Fibroblast of mammary gland (primary cell): ENCODE results near the gene PRR35.

ENCODE experiments used
- DNase-seq: peaks from one replicate; pipeline ENCODE4 v3.0.0-alpha.2; 2010; ENCODE audit warnings: low read depth
- H3K4me3 ChIP-seq: 2 replicates; pipeline ENCODE4 v1.5.1; 2011; ENCODE audit warnings: low read depth, mild to moderate bottlenecking, low read length, moderate library complexity; ENCODE audit not compliant: control insufficient read depth
- TF ChIP-seq, protein P1 (sequence below): conservative IDR thresholded peaks from 2 replicates; pipeline ENCODE4 v1.5.1; 2011; ENCODE audit warnings: low read depth, low read length, inconsistent platforms; ENCODE audit not compliant: control insufficient read depth, insufficient read depth

Gene PRR35

DNA sequence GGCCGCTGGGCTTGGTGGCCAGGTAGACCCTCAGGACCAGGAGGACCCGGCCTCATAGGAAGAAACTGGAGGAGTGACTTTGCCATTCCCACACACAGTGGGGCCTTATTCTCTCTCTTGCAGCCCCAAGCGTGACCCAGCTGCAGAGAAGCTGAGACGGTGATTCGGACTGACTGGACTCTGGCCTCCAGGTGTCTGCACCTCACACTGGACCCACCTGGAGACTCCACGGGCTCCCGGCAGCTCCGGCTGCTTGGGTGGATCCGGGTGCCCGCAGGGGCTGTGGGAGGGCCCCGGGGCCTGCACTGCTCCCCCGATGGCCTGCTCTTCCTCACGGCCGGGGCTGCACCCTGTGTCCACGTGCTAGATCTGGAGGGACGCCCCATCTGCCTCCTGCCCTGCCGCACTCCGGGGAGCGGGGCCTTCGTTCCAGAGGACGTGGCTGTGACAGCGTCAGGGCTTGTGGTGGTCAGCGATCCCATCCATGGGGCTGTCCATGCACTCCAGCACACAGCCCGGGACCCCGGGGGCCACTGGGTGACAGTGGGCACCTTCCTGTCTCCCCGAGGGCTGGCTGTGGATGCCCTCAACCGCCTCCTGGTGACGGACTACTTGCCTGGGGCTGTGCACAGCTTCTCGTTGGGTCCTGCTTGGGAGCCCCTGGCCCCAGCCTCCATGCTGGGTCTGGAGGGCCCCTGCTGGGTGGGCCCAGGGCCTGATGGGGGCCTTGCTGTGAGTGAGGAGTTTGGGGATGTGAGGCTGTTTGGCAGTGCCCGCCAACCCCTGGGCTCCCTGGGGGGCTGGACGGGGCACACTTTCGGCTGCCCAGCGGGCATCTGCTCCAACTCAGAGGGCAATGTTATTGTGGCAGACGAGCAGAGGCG lies 7.4 kb downstream of the PRR35 start:
- H3K4me3 ChIP-seq: no peak overlapping the region
- no peak for DNase-seq
- TF ChIP-seq, protein P1, sequence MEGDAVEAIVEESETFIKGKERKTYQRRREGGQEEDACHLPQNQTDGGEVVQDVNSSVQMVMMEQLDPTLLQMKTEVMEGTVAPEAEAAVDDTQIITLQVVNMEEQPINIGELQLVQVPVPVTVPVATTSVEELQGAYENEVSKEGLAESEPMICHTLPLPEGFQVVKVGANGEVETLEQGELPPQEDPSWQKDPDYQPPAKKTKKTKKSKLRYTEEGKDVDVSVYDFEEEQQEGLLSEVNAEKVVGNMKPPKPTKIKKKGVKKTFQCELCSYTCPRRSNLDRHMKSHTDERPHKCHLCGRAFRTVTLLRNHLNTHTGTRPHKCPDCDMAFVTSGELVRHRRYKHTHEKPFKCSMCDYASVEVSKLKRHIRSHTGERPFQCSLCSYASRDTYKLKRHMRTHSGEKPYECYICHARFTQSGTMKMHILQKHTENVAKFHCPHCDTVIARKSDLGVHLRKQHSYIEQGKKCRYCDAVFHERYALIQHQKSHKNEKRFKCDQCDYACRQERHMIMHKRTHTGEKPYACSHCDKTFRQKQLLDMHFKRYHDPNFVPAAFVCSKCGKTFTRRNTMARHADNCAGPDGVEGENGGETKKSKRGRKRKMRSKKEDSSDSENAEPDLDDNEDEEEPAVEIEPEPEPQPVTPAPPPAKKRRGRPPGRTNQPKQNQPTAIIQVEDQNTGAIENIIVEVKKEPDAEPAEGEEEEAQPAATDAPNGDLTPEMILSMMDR: no peak

DNA sequence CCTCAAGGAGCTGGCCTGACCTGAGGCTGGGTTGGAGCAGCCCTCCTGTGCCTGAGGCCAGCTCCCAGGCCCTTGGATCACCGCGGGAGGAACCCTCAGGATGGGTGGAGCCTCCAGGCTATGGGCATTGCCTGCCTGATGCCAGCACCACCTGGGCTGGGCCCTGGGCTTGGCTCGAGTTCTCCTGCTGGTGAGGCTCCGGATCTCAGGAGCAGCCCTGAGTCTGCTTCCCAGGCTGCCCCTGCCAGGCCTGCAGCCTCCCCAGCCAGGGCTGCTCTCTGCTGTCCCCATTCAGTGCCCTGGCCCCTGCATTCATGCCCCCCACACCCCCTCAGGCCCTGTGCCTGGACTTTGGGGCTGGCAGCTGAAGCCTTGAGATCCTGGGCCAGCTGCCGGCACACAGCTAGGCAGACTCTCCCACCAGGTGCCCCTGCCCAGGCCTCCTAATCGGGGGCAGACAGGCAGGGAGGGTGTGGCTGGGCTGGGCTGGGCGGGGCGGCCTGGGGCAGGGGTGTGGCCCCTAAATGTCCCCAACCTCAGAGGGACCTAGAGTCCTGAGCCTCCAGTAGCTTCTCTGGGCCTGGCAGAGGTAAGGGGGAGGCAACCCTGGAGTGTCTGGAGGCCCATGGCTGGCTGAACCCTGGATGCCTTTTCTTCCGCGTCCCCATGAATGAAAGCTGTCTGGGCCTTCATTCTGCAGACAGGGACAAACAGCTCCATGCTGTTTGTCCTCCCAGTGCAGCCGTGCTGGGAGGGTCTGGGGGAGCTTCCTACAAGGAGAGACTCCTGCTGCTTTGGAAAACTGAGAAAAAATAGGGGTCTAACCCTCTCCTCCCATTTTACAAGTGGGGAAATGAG lies 8.4 kb downstream of the PRR35 start:
- DNase-seq: no peak
- H3K4me3 ChIP-seq: peak overlapping the region; percentile 49

DNA sequence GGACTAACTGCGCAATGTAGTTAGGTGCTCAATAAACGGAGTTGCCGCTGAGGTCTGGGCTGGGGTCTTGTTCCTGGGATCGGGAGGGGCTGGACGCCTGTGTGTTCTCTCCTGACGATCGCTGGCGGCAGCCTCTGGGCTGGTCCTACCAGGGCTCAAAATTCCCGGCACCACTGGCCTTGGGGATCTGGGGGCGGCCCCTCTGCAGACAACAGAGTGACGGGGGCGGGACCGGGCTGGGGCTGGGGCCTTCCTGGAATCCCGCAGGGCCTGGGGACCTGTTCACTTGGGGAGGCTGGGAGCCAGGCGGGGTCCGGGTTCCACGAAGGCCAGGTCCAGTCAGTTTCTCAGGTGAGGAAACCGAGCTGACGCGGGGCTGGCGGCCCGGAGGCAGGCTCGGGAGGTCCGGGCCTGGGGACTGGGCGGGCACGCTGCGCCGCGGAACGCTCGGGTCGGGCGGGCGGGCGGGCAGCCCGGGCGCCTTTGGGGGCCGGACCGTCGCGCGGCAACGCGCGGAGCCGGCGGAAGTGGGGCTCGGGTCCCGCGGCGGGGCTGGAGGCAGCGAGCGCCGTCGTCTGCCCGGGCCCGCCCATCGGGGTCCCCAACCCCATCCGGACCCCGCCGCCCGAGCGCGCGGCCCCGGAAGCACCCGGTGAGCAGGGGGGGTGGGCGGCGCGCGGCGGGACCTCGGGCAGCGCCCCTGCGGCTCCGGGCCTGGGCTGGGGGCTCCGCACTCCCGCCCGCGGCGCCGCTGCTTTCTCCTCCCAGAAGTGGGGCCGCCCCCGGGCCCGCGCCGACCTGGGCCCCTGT lies 9.5 kb downstream of the PRR35 start, which contains the start of gene PIGQ:
Gene PIGQ (plus strand): TSS at position 524 of the 810 bp plus-strand sequence. CDS start 4,107 bp downstream, outside the sequence.
- TF ChIP-seq, protein P1: no peak
- peak within 1 kb of the TSS; percentile 71 for H3K4me3 ChIP-seq
- DNase-seq: peak; percentile 44

More for the DNA sequence above, 8.4 kb downstream of the PRR35 start:
- TF ChIP-seq, protein P1: no peak

DNA sequence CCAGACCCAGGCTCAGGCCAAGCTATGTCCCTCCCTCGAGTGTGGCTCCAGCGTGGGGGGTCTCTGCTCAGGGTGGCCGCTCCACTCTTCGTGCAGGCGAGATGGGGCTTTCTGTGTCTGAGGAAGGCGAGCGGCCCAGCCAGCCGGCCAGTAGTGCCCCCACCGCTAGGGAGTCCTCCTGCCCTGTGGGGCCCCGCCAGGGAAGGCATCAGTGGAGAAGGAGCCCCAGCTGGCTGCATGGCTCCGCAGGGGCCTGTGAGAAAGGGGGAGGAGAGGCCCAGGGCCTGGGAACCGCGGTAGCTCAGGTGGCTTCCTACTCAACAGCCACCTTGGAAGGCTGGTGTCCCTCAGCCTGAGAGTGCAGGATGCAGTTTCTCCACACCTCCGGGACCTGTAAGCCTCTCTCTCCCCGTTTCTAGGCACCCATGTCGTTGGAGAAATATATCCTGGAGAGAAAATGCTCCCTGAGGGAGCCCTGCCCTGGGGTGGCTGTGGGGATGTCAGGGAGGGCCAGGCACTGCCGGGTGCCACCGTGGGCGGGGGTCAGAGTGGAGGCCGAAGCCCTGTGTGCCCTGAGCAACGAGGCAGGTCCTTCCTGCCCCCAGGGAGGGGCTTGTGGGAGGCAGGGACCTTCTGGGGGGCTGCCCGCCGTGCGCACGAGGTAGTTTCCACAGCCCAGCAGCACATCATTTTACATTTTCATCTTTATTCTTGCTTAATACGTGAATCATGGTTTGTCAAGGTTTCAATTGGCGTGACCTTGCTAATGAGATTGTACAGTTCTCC lies 12.9 kb downstream of the PRR35 start:
- no peak for DNase-seq
- H3K4me3 ChIP-seq: no peak overlapping the region
- TF ChIP-seq, protein P1: no peak

DNA sequence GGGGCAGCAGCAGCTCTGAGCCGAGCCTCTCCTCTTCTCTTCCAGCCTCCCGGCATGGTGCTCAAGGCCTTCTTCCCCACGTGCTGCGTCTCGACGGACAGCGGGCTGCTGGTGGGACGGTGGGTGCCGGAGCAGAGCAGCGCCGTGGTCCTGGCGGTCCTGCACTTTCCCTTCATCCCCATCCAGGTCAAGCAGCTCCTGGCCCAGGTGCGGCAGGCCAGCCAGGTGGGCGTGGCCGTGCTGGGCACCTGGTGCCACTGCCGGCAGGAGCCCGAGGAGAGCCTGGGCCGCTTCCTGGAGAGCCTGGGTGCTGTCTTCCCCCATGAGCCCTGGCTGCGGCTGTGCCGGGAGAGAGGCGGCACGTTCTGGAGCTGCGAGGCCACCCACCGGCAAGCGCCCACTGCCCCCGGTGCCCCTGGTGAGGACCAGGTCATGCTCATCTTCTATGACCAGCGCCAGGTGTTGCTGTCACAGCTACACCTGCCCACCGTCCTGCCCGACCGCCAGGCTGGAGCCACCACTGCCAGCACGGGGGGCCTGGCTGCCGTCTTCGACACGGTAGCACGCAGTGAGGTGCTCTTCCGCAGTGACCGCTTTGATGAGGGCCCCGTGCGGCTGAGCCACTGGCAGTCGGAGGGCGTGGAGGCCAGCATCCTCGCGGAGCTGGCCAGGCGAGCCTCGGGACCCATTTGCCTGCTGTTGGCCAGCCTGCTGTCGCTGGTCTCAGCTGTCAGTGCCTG lies 14.0 kb downstream of the PRR35 start:
- H3K4me3 ChIP-seq: no peak overlapping the region
- TF ChIP-seq, protein P1: no peak
- no peak for DNase-seq
